ENCODE results near the gene FAF1. TPM values are rescaled to one million over a fixed set of nuclear protein-coding genes. Genes with fewer than 3 reads are reported as not detected.

FAF1 gene
- total RNA-seq, 2 donors from 2014 or later: 71.2 to 76.8 TPM

GRCh38 chr1:50421768-50422674 is 538.0 kb downstream of the FAF1 start:
- intact Hi-C loops (cut with DNase I): no loop called here
- DNase-seq (no peak), ATAC-seq (no peak)

GRCh38 chr1:50421366-50421748 is 538.7 kb downstream of the FAF1 start:
- intact Hi-C loops (cut with DNase I): no loop called here
- no peak for ATAC-seq
- DNase-seq: no peak

- intact Hi-C loops (cut with DNase I): no loop called here
- DNase-seq: no peak
- no peak for ATAC-seq
These were observed 539.2 kb downstream of the FAF1 start for GRCh38 chr1:50420689-50421365.

- DNase-seq: no peak
- ATAC-seq: no peak
- intact Hi-C loops (cut with DNase I): no loop called here
These were observed 540.0 kb downstream of the FAF1 start for GRCh38 chr1:50419907-50420677.

- no peak for ATAC-seq
- intact Hi-C loops (cut with DNase I): no loop called here
- no peak for DNase-seq
These were observed 540.7 kb downstream of the FAF1 start for GRCh38 chr1:50419192-50419906.

- intact Hi-C loops (cut with DNase I): no loop called here
- ATAC-seq (peak; percentile 26 to 45), DNase-seq (no peak)
These were observed 541.4 kb downstream of the FAF1 start for GRCh38 chr1:50418600-50419109.

DNA sequence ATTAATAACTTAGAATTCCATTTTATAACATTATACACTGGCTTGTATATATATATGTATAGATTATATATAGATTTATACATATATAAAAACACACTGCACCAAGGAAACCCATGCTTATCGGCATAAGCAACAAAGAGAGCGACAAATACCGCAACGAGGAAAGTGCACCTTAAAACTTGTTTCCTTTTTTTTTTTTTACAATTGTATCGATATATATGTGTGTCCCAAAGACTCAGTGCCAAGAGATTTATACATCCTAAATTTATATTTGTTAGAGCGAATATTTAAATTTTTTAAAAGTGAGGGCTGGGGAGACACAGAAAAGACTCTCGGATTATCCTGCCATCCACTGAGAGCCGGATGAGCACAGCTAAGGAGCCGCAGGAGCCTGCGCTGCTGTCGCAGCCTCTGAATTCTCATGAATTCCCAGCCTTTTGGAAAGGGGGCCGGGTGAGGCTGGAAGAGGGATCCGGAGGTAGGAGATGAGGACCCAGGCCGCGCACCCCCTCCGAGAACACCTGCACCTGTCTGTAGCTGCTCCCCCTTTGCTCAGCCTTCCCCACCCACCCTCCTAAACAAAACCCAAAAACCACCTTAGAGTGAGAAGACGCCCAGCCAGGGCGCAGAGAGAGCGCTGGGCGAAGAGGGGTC is 542.0 kb downstream of the FAF1 start:
- ATAC-seq (no peak), DNase-seq (no peak)
- intact Hi-C loops (cut with DNase I): no loop called here

DNA sequence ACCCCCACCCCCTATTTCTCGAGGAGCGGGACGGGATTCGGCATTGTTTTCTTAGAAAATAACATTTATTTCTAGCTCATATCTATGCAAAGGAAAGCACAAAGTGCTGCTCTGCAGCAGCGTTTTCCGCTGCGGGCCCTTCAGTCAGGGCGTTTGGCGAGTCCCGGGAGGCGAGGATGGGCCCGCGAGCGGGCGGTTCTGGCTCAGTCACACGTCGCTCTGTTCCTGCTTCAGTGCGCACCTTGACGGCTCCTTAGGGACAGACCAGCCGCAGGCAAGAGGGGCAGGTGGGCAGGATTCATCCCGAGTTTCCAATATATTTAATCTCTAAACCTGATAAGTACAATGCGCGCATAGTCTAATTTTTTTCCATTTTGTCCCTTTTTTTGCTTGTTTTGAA is 542.6 kb downstream of the FAF1 start:
- DNase-seq: no peak
- ATAC-seq: no peak
- intact Hi-C loops (cut with DNase I): no loop called here

- ATAC-seq (no peak), DNase-seq (no peak)
- intact Hi-C loops (cut with DNase I): no loop called here
These were observed 543.3 kb downstream of the FAF1 start for GRCh38 chr1:50416553-50417453.

GRCh38 chr1:50416150-50416527 is 543.9 kb downstream of the FAF1 start:
- intact Hi-C loops (cut with DNase I): no loop called here
- no peak for DNase-seq
- ATAC-seq: no peak

GRCh38 chr1:50415235-50416149 is 544.6 kb downstream of the FAF1 start:
- ATAC-seq: no peak

DNA sequence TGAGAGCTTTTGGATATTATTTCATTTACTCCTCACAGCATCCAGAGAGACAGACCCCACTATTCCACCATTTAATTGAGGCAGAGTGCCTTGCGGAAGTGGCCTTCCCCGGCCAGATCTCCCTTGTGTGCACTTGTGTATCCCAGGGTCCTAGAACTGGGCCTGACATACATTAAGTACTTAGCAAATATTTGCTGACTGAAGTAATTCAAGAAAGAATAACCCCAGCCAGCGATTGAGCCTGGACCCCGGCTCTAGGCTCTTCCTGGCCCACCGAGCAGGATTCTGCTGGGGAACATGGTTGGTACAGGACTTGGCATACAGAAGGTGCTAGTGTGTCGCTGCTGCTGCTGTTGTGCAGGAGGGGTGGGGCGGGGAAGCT is 545.2 kb downstream of the FAF1 start:
- no peak for DNase-seq
- no peak for ATAC-seq
- intact Hi-C loops (cut with DNase I): no loop called here

More at GRCh38 chr1:50415235-50416149, 544.6 kb downstream of the FAF1 start:
- no peak for DNase-seq
- intact Hi-C loops (cut with DNase I): no loop called here

GRCh38 chr1:50412813-50413476 is 547.1 kb downstream of the FAF1 start:
- DNase-seq (no peak), ATAC-seq (no peak)
- intact Hi-C loops (cut with DNase I): no loop called here

GRCh38 chr1:50405814-50406213 is 554.3 kb downstream of the FAF1 start:
- DNase-seq (no peak), ATAC-seq (no peak)
- intact Hi-C loops (cut with DNase I): no loop called here

DNA sequence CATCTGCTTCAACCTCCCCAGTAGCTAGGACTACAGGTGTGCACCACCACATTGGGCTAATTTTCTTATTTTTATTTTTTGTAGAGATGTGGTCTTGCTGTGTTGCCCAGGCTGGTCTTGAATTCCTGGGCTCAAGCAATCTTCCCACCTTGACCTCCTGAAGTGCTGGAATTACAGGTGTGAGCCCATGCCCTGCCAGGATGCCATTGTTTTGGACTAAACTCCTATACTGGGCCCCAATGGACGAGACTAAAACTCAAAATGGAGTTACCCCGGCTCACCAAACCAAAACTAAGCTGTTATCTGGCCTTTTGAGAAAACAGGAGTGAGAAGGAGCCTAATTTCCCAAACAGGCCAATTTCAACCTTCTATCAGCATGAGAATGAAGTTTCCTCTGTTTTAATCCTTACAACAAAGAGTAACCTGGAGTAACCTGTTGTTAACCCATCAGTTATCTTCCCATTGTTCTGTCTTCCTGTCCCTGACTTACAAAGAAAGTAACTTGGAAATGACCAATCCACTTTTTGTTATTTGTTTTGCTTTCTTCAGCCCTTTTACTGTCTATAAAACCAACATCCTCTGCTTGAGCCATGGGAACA is 566.4 kb downstream of the FAF1 start:
- DNase-seq (no peak), ATAC-seq (no peak)
- intact Hi-C loops (cut with DNase I): no loop called here

All from left cardiac atrium (tissue), 4 donors.